Natural killer cell (primary cell): ENCODE results near the gene SRPX. TPM values are rescaled to one million over a fixed set of nuclear protein-coding genes. Genes with fewer than 3 reads are reported as not detected.

Experiments
- ATAC-seq, 3 donors: fragments of 150-1000 bp in 2 of 3; fragments of 200-7000 bp in 1 of 3; cut with Tn5 transposase; 1 replicate in 1 of 3; 2 replicates in 2 of 3; pipeline ENCODE4 v1.10.0; 2021; ENCODE audit warnings: mild to moderate bottlenecking in 2 of 3, moderate library complexity in 2 of 3
- DNase-seq, 2 donors: peaks; one replicate each; pipeline versions ENCODE4 v3.0.0 to v3.0.0-alpha.2; 2013 to 2021; ENCODE audit warnings: mixed read lengths in 1 of 2
- H3K27ac ChIP-seq: one replicate; pipeline ENCODE4 v1.5.1; 2013; ENCODE audit warnings: mild to moderate bottlenecking, low read length
- H3K27me3 ChIP-seq: one replicate; pipeline ENCODE4 v1.6.1; 2013; ENCODE audit warnings: low read length; ENCODE audit not compliant: control insufficient read depth, insufficient read depth
- H3K36me3 ChIP-seq: one replicate; pipeline ENCODE4 v1.6.1; 2013; ENCODE audit warnings: low read length; ENCODE audit not compliant: control insufficient read depth, insufficient read depth
- H3K4me1 ChIP-seq: one replicate; pipeline ENCODE4 v1.6.1; 2013; ENCODE audit warnings: low read length; ENCODE audit not compliant: control insufficient read depth, insufficient read depth
- H3K4me3 ChIP-seq: one replicate; pipeline ENCODE4 v1.5.1; 2013; ENCODE audit warnings: low read length
- H3K9me3 ChIP-seq: one replicate; pipeline ENCODE4 v1.6.1; 2013; ENCODE audit warnings: low read length; ENCODE audit not compliant: control insufficient read depth, insufficient read depth
- H3K27ac Mint-ChIP-seq, 2 donors: one replicate each; pipeline ENCODE4 v1.8.0; 2022; ENCODE audit warnings: mild to moderate bottlenecking in 2 of 2, mixed read lengths in 2 of 2, moderate library complexity in 1 of 2
- H3K27me3 Mint-ChIP-seq, 2 donors: one replicate each; pipeline ENCODE4 v1.8.0; 2022; ENCODE audit warnings: low read depth in 2 of 2, mixed read lengths in 2 of 2
- H3K36me3 Mint-ChIP-seq: one replicate; pipeline ENCODE4 v1.8.0; 2022; ENCODE audit warnings: mixed read lengths
- H3K4me1 Mint-ChIP-seq, 2 donors: one replicate each; pipeline ENCODE4 v1.8.0; 2022; ENCODE audit warnings: mixed read lengths in 2 of 2
- H3K4me3 Mint-ChIP-seq: one replicate; pipeline ENCODE4 v1.8.0; 2022; ENCODE audit warnings: mild to moderate bottlenecking, moderate library complexity, mixed read lengths
- H3K9me3 Mint-ChIP-seq, 2 donors: one replicate each; pipeline ENCODE4 v1.8.0; 2022; ENCODE audit warnings: mixed read lengths in 2 of 2
- WGBS: methylation state at CpG from one replicate; pipeline ENCODE4 v1.1.7; 2013; ENCODE audit warnings: missing lambda C conversion rate; ENCODE audit not compliant: insufficient coverage; 5-methylcytosine and 5-hydroxymethylcytosine counted together
- intact Hi-C: fragments of 100-400 bp; cut with micrococcal nuclease; formaldehyde crosslinking; loops from one replicate; pipeline ENCODE4 v1.14.2; 2022
- total RNA-seq, 4 donors: library from RNA; stranded (reverse); fragments of 120-200 nt in 1 of 4; gene quantifications; one replicate each; pipeline versions ENCODE4 v1.2.3 to v1.2.4, GENCODE V29; 2013 to 2022
- TF ChIP-seq, protein P1 (sequence below): fragments of 200-600 bp; IDR thresholded peaks from one replicate; pipeline ENCODE4 v1.8.0; 2022; ENCODE audit warnings: antibody characterized with exemption

Gene SRPX
- total RNA-seq, 3 donors from 2014 or later (not counting 1 experiment from before 2014, with no cell fraction given) = 0.20 TPM; not detected in 2

GRCh38 chrX:38165023-38165422 is 55.6 kb downstream of the SRPX start:
- intact Hi-C loops = no loop called here
- no peak for DNase-seq

GRCh38 chrX:38163193-38163592 is 57.5 kb downstream of the SRPX start:
- H3K4me3 ChIP-seq = no peak overlapping the region
- no peaks in the 10 kb centered on the region for H3K27me3 ChIP-seq
- no peaks in the 10 kb centered on the region for H3K36me3 ChIP-seq
- no peaks in the 10 kb centered on the region for H3K9me3 ChIP-seq
- intact Hi-C loops = no loop called here
- Mint-ChIP-seq H3K27me3 (peaks cover 0 to 7% of the 10 kb centered on the region in 2 donors), H3K4me1 (no peaks in the 10 kb centered on the region), H3K4me3 (no peak overlapping the region), H3K9me3 (no peaks in the 10 kb centered on the region), H3K27ac (no peak overlapping the region), H3K36me3 (no peaks in the 10 kb centered on the region)
- H3K4me1 ChIP-seq = no peaks in the 10 kb centered on the region
- TF ChIP-seq, protein P1, sequence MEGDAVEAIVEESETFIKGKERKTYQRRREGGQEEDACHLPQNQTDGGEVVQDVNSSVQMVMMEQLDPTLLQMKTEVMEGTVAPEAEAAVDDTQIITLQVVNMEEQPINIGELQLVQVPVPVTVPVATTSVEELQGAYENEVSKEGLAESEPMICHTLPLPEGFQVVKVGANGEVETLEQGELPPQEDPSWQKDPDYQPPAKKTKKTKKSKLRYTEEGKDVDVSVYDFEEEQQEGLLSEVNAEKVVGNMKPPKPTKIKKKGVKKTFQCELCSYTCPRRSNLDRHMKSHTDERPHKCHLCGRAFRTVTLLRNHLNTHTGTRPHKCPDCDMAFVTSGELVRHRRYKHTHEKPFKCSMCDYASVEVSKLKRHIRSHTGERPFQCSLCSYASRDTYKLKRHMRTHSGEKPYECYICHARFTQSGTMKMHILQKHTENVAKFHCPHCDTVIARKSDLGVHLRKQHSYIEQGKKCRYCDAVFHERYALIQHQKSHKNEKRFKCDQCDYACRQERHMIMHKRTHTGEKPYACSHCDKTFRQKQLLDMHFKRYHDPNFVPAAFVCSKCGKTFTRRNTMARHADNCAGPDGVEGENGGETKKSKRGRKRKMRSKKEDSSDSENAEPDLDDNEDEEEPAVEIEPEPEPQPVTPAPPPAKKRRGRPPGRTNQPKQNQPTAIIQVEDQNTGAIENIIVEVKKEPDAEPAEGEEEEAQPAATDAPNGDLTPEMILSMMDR = no peak
- ATAC-seq (no peak), DNase-seq (no peak)
- H3K27ac ChIP-seq = no peak overlapping the region

More at GRCh38 chrX:38165023-38165422, 55.6 kb downstream of the SRPX start:
- H3K4me1 ChIP-seq = no peaks in the 10 kb centered on the region
- Mint-ChIP-seq H3K4me3 (no peak overlapping the region), H3K36me3 (no peaks in the 10 kb centered on the region), H3K9me3 (no peaks in the 10 kb centered on the region), H3K27me3 (peaks cover 0 to 7% of the 10 kb centered on the region in 2 donors), H3K4me1 (no peaks in the 10 kb centered on the region), H3K27ac (no peak overlapping the region)
- H3K9me3 ChIP-seq = no peaks in the 10 kb centered on the region
- H3K36me3 ChIP-seq = no peaks in the 10 kb centered on the region
- 86% methylated on average over 1 of the region's 1 CpG for WGBS
- TF ChIP-seq, protein P1 = no peak
- H3K27me3 ChIP-seq = no peaks in the 10 kb centered on the region
- no peak for ATAC-seq
- H3K4me3 ChIP-seq = no peak overlapping the region
- H3K27ac ChIP-seq = no peak overlapping the region

GRCh38 chrX:38156838-38157237 is 63.8 kb downstream of the SRPX start:
- no peaks in the 10 kb centered on the region for H3K4me1 ChIP-seq
- TF ChIP-seq, protein P1 = no peak
- H3K27me3 Mint-ChIP-seq = peaks cover 0 to 15% of the 10 kb centered on the region in 2 donors
- no peaks in the 10 kb centered on the region for H3K36me3 ChIP-seq
- no peaks in the 10 kb centered on the region for H3K4me1 Mint-ChIP-seq
- no peaks in the 10 kb centered on the region for H3K9me3 Mint-ChIP-seq
- no peaks in the 10 kb centered on the region for H3K9me3 ChIP-seq
- ATAC-seq = no peak
- no peaks in the 10 kb centered on the region for H3K36me3 Mint-ChIP-seq
- intact Hi-C loops = no loop called here
- no peak overlapping the region for H3K27ac ChIP-seq
- H3K27ac Mint-ChIP-seq = no peak overlapping the region
- no peak for DNase-seq
- H3K4me3 ChIP-seq = no peak overlapping the region
- no peaks in the 10 kb centered on the region for H3K27me3 ChIP-seq
- 90% methylated on average over 4 of the region's 7 CpGs for WGBS
- no peak overlapping the region for H3K4me3 Mint-ChIP-seq

DNA sequence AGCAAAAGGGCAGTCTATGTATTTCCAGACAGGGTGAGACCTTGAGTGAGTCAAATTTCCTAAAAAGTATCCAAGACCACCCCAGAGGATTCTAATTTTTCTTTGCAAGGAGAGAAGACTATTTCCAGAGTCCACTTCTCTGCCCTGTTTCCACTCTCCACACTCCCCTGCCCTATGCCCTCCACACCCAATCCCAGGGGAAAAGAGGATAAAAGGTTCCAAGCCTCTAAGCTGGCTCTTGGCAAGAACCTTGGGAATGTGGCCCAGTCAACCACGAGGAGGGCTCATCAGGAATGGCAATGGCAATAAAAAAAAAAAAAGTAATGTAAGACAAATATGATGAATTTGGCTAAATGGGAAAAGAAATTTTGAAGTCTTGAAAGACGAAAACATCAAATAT is 65.9 kb downstream of the SRPX start:
- no peaks in the 10 kb centered on the region for H3K36me3 ChIP-seq
- no peaks in the 10 kb centered on the region for H3K9me3 ChIP-seq
- H3K4me1 Mint-ChIP-seq = no peaks in the 10 kb centered on the region
- H3K4me1 ChIP-seq = no peaks in the 10 kb centered on the region
- H3K27ac Mint-ChIP-seq = no peak overlapping the region
- no peak overlapping the region for H3K4me3 ChIP-seq
- WGBS = 71% methylated on average over 1 of the region's 2 CpGs
- H3K27ac ChIP-seq = no peak overlapping the region
- ATAC-seq (no peak), DNase-seq (no peak)
- peaks cover 0 to 27% of the 10 kb centered on the region in 2 donors for H3K27me3 Mint-ChIP-seq
- no peaks in the 10 kb centered on the region for H3K27me3 ChIP-seq
- H3K36me3 Mint-ChIP-seq = no peaks in the 10 kb centered on the region
- no peaks in the 10 kb centered on the region for H3K9me3 Mint-ChIP-seq
- no peak overlapping the region for H3K4me3 Mint-ChIP-seq
- TF ChIP-seq, protein P1 = no peak
- intact Hi-C loops = no loop called here
